ENCODE measurements around the gene OR10H3. TPM values are rescaled to one million over a fixed set of nuclear protein-coding genes. Genes with fewer than 3 reads are reported as not detected.

The OR10H3 gene
- total RNA-seq, 4 donors from 2014 or later, result not detected

- DNase-seq, result no peak
- intact Hi-C loops (cut with DNase I; ENCODE audit: low total_unique reads) (no loop called here), in situ Hi-C loops (cut with MboI; ENCODE audit: low pct_ligation_motif_present in 1 of 4, low pct_unique_long_range_greater_than_20kb in 1 of 4, low sequenced_read_pairs in 3 of 4) (no loop called here)
- H3K27ac ChIP-seq, result no peak overlapping the region
- no peak overlapping the region for H3K4me3 ChIP-seq
- no peaks in the 10 kb centered on the region for H3K9me3 ChIP-seq
- WGBS, 2 donors (ENCODE audit: low coverage in 1 of 2), result 59% methylated on average over 20 of the region's 25 CpGs; no CpG with 5 or more reads in 1 of the 2 donors
- H3K27me3 ChIP-seq, result peaks cover 53% of the 10 kb centered on the region
- H3K4me1 ChIP-seq, result no peaks in the 10 kb centered on the region
- H3K36me3 ChIP-seq, result no peaks in the 10 kb centered on the region
- TF ChIP-seq EP300 (IDR thresholded peaks at IDR 0.05; ENCODE audit: low read depth), result no peak
- TF ChIP-seq POLR2A (IDR thresholded peaks at IDR 0.05), result no peak
- TF ChIP-seq POLR2AphosphoS5 (IDR thresholded peaks at IDR 0.05), result no peak
- no peak for TF ChIP-seq CTCF (IDR thresholded peaks at IDR 0.05)
These were observed 14.8 kb upstream of the OR10H3 start for GRCh38 chr19:15722956-15723355.

GRCh38 chr19:15727724-15728123 is 10.1 kb upstream of the OR10H3 start, which contains the start of gene OR10H2:
Gene OR10H2, plus strand, starts transcription at chr19:15728024. Its CDS starts 20 bp downstream, at chr19:15728044.
- Histone ChIP-seq H3K9me3 (no peaks in the 10 kb centered on the region), H3K36me3 (no peaks in the 10 kb centered on the region), H3K27me3 (peaks cover 43% of the 10 kb centered on the region), H3K27ac (no peak within 1 kb of the TSS), H3K4me1 (no peaks in the 10 kb centered on the region), H3K4me3 (no peak within 1 kb of the TSS)
- in situ Hi-C loops (cut with MboI; ENCODE audit: low pct_ligation_motif_present in 1 of 4, low pct_unique_long_range_greater_than_20kb in 1 of 4, low sequenced_read_pairs in 3 of 4) (no loop called here), intact Hi-C loops (cut with DNase I; ENCODE audit: low total_unique reads) (no loop called here)
- 60 to 83% methylated on average over 4 to 5 of the region's 5 CpGs for WGBS, 2 donors (ENCODE audit: low coverage in 1 of 2)
- TF ChIP-seq POLR2A (IDR thresholded peaks at IDR 0.05) (no peak), CTCF (IDR thresholded peaks at IDR 0.05) (no peak), EP300 (IDR thresholded peaks at IDR 0.05; ENCODE audit: low read depth) (no peak), POLR2AphosphoS5 (IDR thresholded peaks at IDR 0.05) (no peak)
- no peak for DNase-seq

- TF ChIP-seq POLR2A (IDR thresholded peaks at IDR 0.05) (no peak), EP300 (IDR thresholded peaks at IDR 0.05; ENCODE audit: low read depth) (no peak), CTCF (IDR thresholded peaks at IDR 0.05) (no peak), POLR2AphosphoS5 (IDR thresholded peaks at IDR 0.05) (no peak)
- intact Hi-C loops (cut with DNase I; ENCODE audit: low total_unique reads) (no loop called here), in situ Hi-C loops (cut with MboI; ENCODE audit: low pct_ligation_motif_present in 1 of 4, low pct_unique_long_range_greater_than_20kb in 1 of 4, low sequenced_read_pairs in 3 of 4) (no loop called here)
- Histone ChIP-seq H3K9me3 (no peaks in the 10 kb centered on the region), H3K4me1 (no peaks in the 10 kb centered on the region), H3K36me3 (no peaks in the 10 kb centered on the region), H3K27me3 (peaks cover 15% of the 10 kb centered on the region), H3K27ac (no peak overlapping the region), H3K4me3 (no peak overlapping the region)
- DNase-seq, result no peak
- 35 to 36% methylated on average over 1 of the region's 1 CpG for WGBS, 2 donors (ENCODE audit: low coverage in 1 of 2)
These were observed 7.2 kb upstream of the OR10H3 start for GRCh38 chr19:15730538-15730937.

- no peak overlapping the region for H3K27ac ChIP-seq
- 38% methylated on average over 1 of the region's 1 CpG; no CpG with 5 or more reads in 1 of the 2 donors for WGBS, 2 donors (ENCODE audit: low coverage in 1 of 2)
- no peaks in the 10 kb centered on the region for H3K9me3 ChIP-seq
- no peak overlapping the region for H3K4me3 ChIP-seq
- in situ Hi-C loops (cut with MboI; ENCODE audit: low pct_ligation_motif_present in 1 of 4, low pct_unique_long_range_greater_than_20kb in 1 of 4, low sequenced_read_pairs in 3 of 4), result no loop called here
- no peaks in the 10 kb centered on the region for H3K36me3 ChIP-seq
- no peaks in the 10 kb centered on the region for H3K27me3 ChIP-seq
- TF ChIP-seq CTCF (IDR thresholded peaks at IDR 0.05) (no peak), EP300 (IDR thresholded peaks at IDR 0.05; ENCODE audit: low read depth) (no peak), POLR2A (IDR thresholded peaks at IDR 0.05) (no peak), POLR2AphosphoS5 (IDR thresholded peaks at IDR 0.05) (no peak)
- intact Hi-C loops (cut with DNase I; ENCODE audit: low total_unique reads), result no loop called here
- no peak for DNase-seq
- no peaks in the 10 kb centered on the region for H3K4me1 ChIP-seq
These were observed 5.4 kb upstream of the OR10H3 start for GRCh38 chr19:15732388-15732787.
